Activated T-helper 17 cell treated with anti-CD3 and anti-CD28 coated beads, Interleukin-2, amount 50 U/mL, for 72 hours (primary cell): Measurements from ENCODE around the gene MTA1. TPM values are rescaled to one million over a fixed set of nuclear protein-coding genes. Genes with fewer than 3 reads are reported as not detected.

ENCODE experiments used
- ATAC-seq: fragments of 150-1000 bp; cut with Tn5 transposase; replicated peaks from 2 replicates; pipeline ENCODE4 v1.10.0; 2021; ENCODE audit warnings: mild to moderate bottlenecking, moderate library complexity
- H3K27ac Mint-ChIP-seq: one replicate; pipeline ENCODE4 v1.8.0; 2022; ENCODE audit warnings: mixed read lengths
- H3K27me3 Mint-ChIP-seq: one replicate; pipeline ENCODE4 v1.8.0; 2022; ENCODE audit warnings: mixed read lengths
- H3K36me3 Mint-ChIP-seq: one replicate; pipeline ENCODE4 v1.8.0; 2022; ENCODE audit warnings: low read depth, mild to moderate bottlenecking, mixed read lengths
- H3K4me1 Mint-ChIP-seq: one replicate; pipeline ENCODE4 v1.8.0; 2022; ENCODE audit warnings: mixed read lengths
- H3K4me3 Mint-ChIP-seq: one replicate; pipeline ENCODE4 v1.8.0; 2022; ENCODE audit warnings: mild to moderate bottlenecking, mixed read lengths
- H3K9me3 Mint-ChIP-seq: one replicate; pipeline ENCODE4 v1.8.0; 2022; ENCODE audit warnings: mixed read lengths
- total RNA-seq, 2 donors: library from RNA; stranded (reverse); gene quantifications; one replicate each; pipeline ENCODE4 v1.2.3, GENCODE V29; 2022

The MTA1 gene
- total RNA-seq, 2 donors from 2014 or later: 99.4 to 144 TPM

- Mint-ChIP-seq H3K9me3 (no peaks in the 10 kb centered on the region), H3K4me1 (peaks cover 15% of the 10 kb centered on the region), H3K27me3 (no peaks in the 10 kb centered on the region), H3K4me3 (no peak overlapping the region), H3K27ac (no peak overlapping the region), H3K36me3 (peaks cover 12% of the 10 kb centered on the region)
- ATAC-seq: no peak
These were observed 17.5 kb downstream of the MTA1 start for GRCh38 chr14:105436891-105437722.

GRCh38 chr14:105437723-105438500 lies 18.3 kb downstream of the MTA1 start:
- Mint-ChIP-seq H3K9me3 (no peaks in the 10 kb centered on the region), H3K27me3 (no peaks in the 10 kb centered on the region), H3K36me3 (peaks cover 17% of the 10 kb centered on the region), H3K4me1 (peaks cover 15% of the 10 kb centered on the region), H3K27ac (no peak overlapping the region), H3K4me3 (no peak overlapping the region)
- ATAC-seq: no peak

- no peak for ATAC-seq
- Mint-ChIP-seq H3K4me3 (no peak overlapping the region), H3K9me3 (no peaks in the 10 kb centered on the region), H3K4me1 (peaks cover 15% of the 10 kb centered on the region), H3K36me3 (peaks cover 17% of the 10 kb centered on the region), H3K27me3 (no peaks in the 10 kb centered on the region), H3K27ac (no peak overlapping the region)
These were observed 19.6 kb downstream of the MTA1 start for GRCh38 chr14:105439179-105439578.

- ATAC-seq: no peak
- Mint-ChIP-seq H3K4me1 (peaks cover 12% of the 10 kb centered on the region), H3K36me3 (peaks cover 17% of the 10 kb centered on the region), H3K4me3 (no peak overlapping the region), H3K27ac (no peak overlapping the region), H3K9me3 (no peaks in the 10 kb centered on the region), H3K27me3 (no peaks in the 10 kb centered on the region)
These were observed 20.3 kb downstream of the MTA1 start for GRCh38 chr14:105439710-105440553.

- Mint-ChIP-seq H3K27ac (no peak overlapping the region), H3K36me3 (peaks cover 14% of the 10 kb centered on the region)
These were observed 20.9 kb downstream of the MTA1 start for GRCh38 chr14:105440554-105440900.

GRCh38 chr14:105440992-105441391 lies 21.4 kb downstream of the MTA1 start:
- H3K27ac Mint-ChIP-seq: no peak overlapping the region
- peaks cover 12% of the 10 kb centered on the region for H3K36me3 Mint-ChIP-seq
- H3K4me1 Mint-ChIP-seq: peaks cover 5% of the 10 kb centered on the region
- ATAC-seq: no peak
- no peak overlapping the region for H3K4me3 Mint-ChIP-seq
- H3K9me3 Mint-ChIP-seq: no peaks in the 10 kb centered on the region
- H3K27me3 Mint-ChIP-seq: no peaks in the 10 kb centered on the region

More at GRCh38 chr14:105440554-105440900, 20.9 kb downstream of the MTA1 start:
- H3K4me1 Mint-ChIP-seq: peaks cover 8% of the 10 kb centered on the region
- no peak for ATAC-seq
- H3K27me3 Mint-ChIP-seq: no peaks in the 10 kb centered on the region
- H3K9me3 Mint-ChIP-seq: no peaks in the 10 kb centered on the region
- H3K4me3 Mint-ChIP-seq: no peak overlapping the region

GRCh38 chr14:105442125-105442524 lies 22.5 kb downstream of the MTA1 start:
- H3K4me3 Mint-ChIP-seq: no peak overlapping the region
- no peaks in the 10 kb centered on the region for H3K9me3 Mint-ChIP-seq
- no peaks in the 10 kb centered on the region for H3K27me3 Mint-ChIP-seq
- peak overlapping the region; percentile 22 for H3K27ac Mint-ChIP-seq
- H3K4me1 Mint-ChIP-seq: no peaks in the 10 kb centered on the region
- peaks cover 12% of the 10 kb centered on the region for H3K36me3 Mint-ChIP-seq
- no peak for ATAC-seq

- H3K4me1 Mint-ChIP-seq: no peaks in the 10 kb centered on the region
These were observed 23.2 kb downstream of the MTA1 start for GRCh38 chr14:105442834-105443233.

GRCh38 chr14:105444859-105445258 lies 25.2 kb downstream of the MTA1 start:
- Mint-ChIP-seq H3K36me3 (peaks cover 12% of the 10 kb centered on the region), H3K9me3 (no peaks in the 10 kb centered on the region), H3K27me3 (no peaks in the 10 kb centered on the region), H3K27ac (no peak overlapping the region), H3K4me3 (no peak overlapping the region), H3K4me1 (no peaks in the 10 kb centered on the region)
- ATAC-seq: no peak

More at GRCh38 chr14:105442834-105443233, 23.2 kb downstream of the MTA1 start:
- Mint-ChIP-seq H3K27ac (no peak overlapping the region), H3K36me3 (peaks cover 12% of the 10 kb centered on the region), H3K27me3 (no peaks in the 10 kb centered on the region), H3K4me3 (no peak overlapping the region), H3K9me3 (no peaks in the 10 kb centered on the region)
- ATAC-seq: no peak

GRCh38 chr14:105445290-105445689 lies 25.7 kb downstream of the MTA1 start:
- Mint-ChIP-seq H3K36me3 (peaks cover 12% of the 10 kb centered on the region), H3K4me3 (no peak overlapping the region), H3K27me3 (no peaks in the 10 kb centered on the region), H3K4me1 (no peaks in the 10 kb centered on the region), H3K27ac (no peak overlapping the region), H3K9me3 (no peaks in the 10 kb centered on the region)
- no peak for ATAC-seq

- no peak for ATAC-seq
- no peaks in the 10 kb centered on the region for H3K27me3 Mint-ChIP-seq
- no peaks in the 10 kb centered on the region for H3K9me3 Mint-ChIP-seq
- H3K4me1 Mint-ChIP-seq: no peaks in the 10 kb centered on the region
- H3K27ac Mint-ChIP-seq: no peak overlapping the region
- peaks cover 14% of the 10 kb centered on the region for H3K36me3 Mint-ChIP-seq
- H3K4me3 Mint-ChIP-seq: no peak overlapping the region
These were observed 26.5 kb downstream of the MTA1 start for GRCh38 chr14:105445901-105446845.

- H3K27me3 Mint-ChIP-seq: no peaks in the 10 kb centered on the region
- H3K9me3 Mint-ChIP-seq: no peaks in the 10 kb centered on the region
- no peak for ATAC-seq
- H3K4me1 Mint-ChIP-seq: no peaks in the 10 kb centered on the region
- peaks cover 14% of the 10 kb centered on the region for H3K36me3 Mint-ChIP-seq
- no peak overlapping the region for H3K27ac Mint-ChIP-seq
- H3K4me3 Mint-ChIP-seq: no peak overlapping the region
These were observed 27.3 kb downstream of the MTA1 start for GRCh38 chr14:105446971-105447370.
